ENCODE measurements around the gene SMARCC2.

- TF ChIP-seq CTCF (IDR thresholded peaks at IDR 0.05), result no peak
- TF ChIP-seq EP300 (IDR thresholded peaks at IDR 0.05), result no peak
These were observed 27.2 kb upstream of the SMARCC2 start for GRCh38 chr12:56216461-56216860.

Measured in stomach (tissue), 4 donors.